KMS-11 (cell line): ENCODE data around the gene PRDM12.

Experiments used
- H2AFZ ChIP-seq: fragments of 200-600 bp; sonication (generic); 2 replicates; pipeline ENCODE4 v1.6.1; 2016; ENCODE audit warnings: antibody characterized with exemption, mixed run types, low read depth
- H3K27ac ChIP-seq: fragments of 200-600 bp; sonication (generic); 2 replicates; pipeline ENCODE4 v1.6.1; 2016; ENCODE audit warnings: mild to moderate bottlenecking, mixed run types
- H3K27me3 ChIP-seq: fragments of 200-600 bp; sonication (generic); 2 replicates; pipeline ENCODE4 v1.6.1; 2017; ENCODE audit warnings: mild to moderate bottlenecking, low read depth, mixed run types, moderate library complexity; ENCODE audit not compliant: insufficient read depth
- H3K36me3 ChIP-seq: fragments of 200-600 bp; sonication (generic); 2 replicates; pipeline ENCODE4 v1.6.1; 2017; ENCODE audit warnings: mild to moderate bottlenecking, mixed run types; ENCODE audit not compliant: insufficient read depth
- H3K4me1 ChIP-seq: fragments of 200-600 bp; sonication (generic); 2 replicates; pipeline ENCODE4 v1.6.1; 2016; ENCODE audit warnings: mild to moderate bottlenecking, low read depth, mixed run types; ENCODE audit not compliant: poor library complexity, severe bottlenecking
- H3K4me2 ChIP-seq: fragments of 200-600 bp; sonication (generic); 2 replicates; pipeline ENCODE4 v1.7.0; 2016; ENCODE audit warnings: mild to moderate bottlenecking, mixed run types
- H3K4me3 ChIP-seq: fragments of 200-600 bp; sonication (generic); IDR thresholded peaks from 2 replicates; pipeline ENCODE4 v1.6.1; 2017; ENCODE audit warnings: low read depth, low read length, mixed read lengths; ENCODE audit not compliant: insufficient read depth
- H3K79me2 ChIP-seq: fragments of 200-600 bp; sonication (generic); 2 replicates; pipeline ENCODE4 v1.6.1; 2016; ENCODE audit warnings: low read depth, mixed run types; ENCODE audit not compliant: insufficient read depth
- H3K9ac ChIP-seq: fragments of 200-600 bp; sonication (generic); 2 replicates; pipeline ENCODE4 v1.6.1; 2016; ENCODE audit warnings: mild to moderate bottlenecking, mixed run types
- H4K20me1 ChIP-seq: fragments of 200-600 bp; sonication (generic); 2 replicates; pipeline ENCODE4 v1.6.1; 2016; ENCODE audit warnings: mild to moderate bottlenecking, mixed run types; ENCODE audit not compliant: insufficient read depth
- CTCF ChIP-seq: fragments of 200-600 bp; sonication (generic); conservative IDR thresholded peaks from 2 replicates; pipeline ENCODE4 v1.6.1; 2017; ENCODE audit warnings: low read depth, mild to moderate bottlenecking, antibody characterized with exemption, low read length, moderate library complexity, mixed read lengths

PRDM12 gene

GRCh38 chr9:130668196-130668595 lies 3.8 kb downstream of the PRDM12 start:
- no peak overlapping the region for H3K9ac ChIP-seq
- peaks cover 51% of the 10 kb centered on the region for H3K27me3 ChIP-seq

GRCh38 chr9:130668659-130669058 lies 4.3 kb downstream of the PRDM12 start:
- peaks cover 46% of the 10 kb centered on the region for H3K27me3 ChIP-seq
- no peak overlapping the region for H3K27ac ChIP-seq
- H3K9ac ChIP-seq = no peak overlapping the region
- H3K4me3 ChIP-seq = no peak overlapping the region
- H3K4me2 ChIP-seq = no peak overlapping the region
- no peaks in the 10 kb centered on the region for H3K36me3 ChIP-seq
- H2AFZ ChIP-seq = no peak overlapping the region
- no peak for TF ChIP-seq CTCF
- H4K20me1 ChIP-seq = no peaks in the 10 kb centered on the region
- no peaks in the 10 kb centered on the region for H3K79me2 ChIP-seq
- no peaks in the 10 kb centered on the region for H3K4me1 ChIP-seq

More at GRCh38 chr9:130668196-130668595, 3.8 kb downstream of the PRDM12 start:
- Histone ChIP-seq H2AFZ (no peak overlapping the region), H3K36me3 (no peaks in the 10 kb centered on the region), H3K79me2 (no peaks in the 10 kb centered on the region), H3K4me3 (no peak overlapping the region), H3K4me1 (no peaks in the 10 kb centered on the region), H3K27ac (no peak overlapping the region), H3K4me2 (no peak overlapping the region), H4K20me1 (no peaks in the 10 kb centered on the region)
- no peak for TF ChIP-seq CTCF

- Histone ChIP-seq H2AFZ (no peak overlapping the region), H3K27me3 (peaks cover 33% of the 10 kb centered on the region), H3K79me2 (no peaks in the 10 kb centered on the region), H3K4me3 (no peak overlapping the region), H4K20me1 (no peaks in the 10 kb centered on the region), H3K36me3 (no peaks in the 10 kb centered on the region), H3K4me2 (no peak overlapping the region), H3K4me1 (no peaks in the 10 kb centered on the region), H3K9ac (no peak overlapping the region), H3K27ac (no peak overlapping the region)
- no peak for TF ChIP-seq CTCF
Measured at GRCh38 chr9:130669965-130670364, 5.6 kb downstream of the PRDM12 start.

DNA sequence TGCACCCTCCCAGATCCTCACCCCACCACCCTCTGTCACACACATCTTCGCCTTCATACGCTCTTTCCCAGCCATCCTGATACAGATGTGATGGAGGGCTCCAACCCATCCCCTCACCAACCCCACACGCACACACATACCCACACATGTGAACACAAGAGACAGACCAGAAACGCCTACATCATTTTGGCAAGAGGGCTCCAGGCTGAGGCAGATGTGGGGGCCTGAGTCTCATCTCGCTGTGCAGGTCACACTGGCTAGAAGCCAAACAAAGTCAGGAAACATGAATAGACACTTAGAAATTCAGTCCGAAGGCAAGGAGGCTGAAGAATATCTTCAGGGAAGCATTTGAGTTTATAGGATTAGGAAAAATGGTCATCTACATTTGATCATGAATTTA lies 6.2 kb downstream of the PRDM12 start:
- no peak for TF ChIP-seq CTCF
- Histone ChIP-seq H3K79me2 (no peaks in the 10 kb centered on the region), H4K20me1 (no peaks in the 10 kb centered on the region), H3K4me1 (no peaks in the 10 kb centered on the region), H3K4me2 (no peak overlapping the region), H2AFZ (no peak overlapping the region), H3K9ac (no peak overlapping the region), H3K27me3 (peaks cover 29% of the 10 kb centered on the region), H3K4me3 (no peak overlapping the region), H3K27ac (no peak overlapping the region), H3K36me3 (no peaks in the 10 kb centered on the region)

GRCh38 chr9:130672466-130672865 lies 8.1 kb downstream of the PRDM12 start:
- Histone ChIP-seq H3K27ac (no peak overlapping the region), H3K4me2 (no peak overlapping the region), H2AFZ (no peak overlapping the region), H3K9ac (no peak overlapping the region), H3K4me1 (no peaks in the 10 kb centered on the region), H3K36me3 (no peaks in the 10 kb centered on the region), H4K20me1 (no peaks in the 10 kb centered on the region), H3K4me3 (no peak overlapping the region), H3K79me2 (no peaks in the 10 kb centered on the region), H3K27me3 (peaks cover 15% of the 10 kb centered on the region)
- TF ChIP-seq CTCF = no peak
